GM20000 (cell line): ENCODE data around the gene FUS.
"Not testable (repeated sequence)": the region's sequence is repeated elsewhere in the genome, so short reads cannot be mapped to it uniquely, and the experiment has no call there.

ENCODE experiments used
- DNase-seq: peaks from one replicate; pipeline ENCODE4 v3.0.0; 2012; ENCODE audit warnings: low spot score
- TF ChIP-seq, protein P1 (sequence below): IDR thresholded peaks from 2 replicates; pipeline ENCODE4 v1.5.1; 2012; ENCODE audit warnings: mild to moderate bottlenecking, control low read depth; ENCODE audit errors: extremely low read depth, missing control alignments

Gene FUS

DNA sequence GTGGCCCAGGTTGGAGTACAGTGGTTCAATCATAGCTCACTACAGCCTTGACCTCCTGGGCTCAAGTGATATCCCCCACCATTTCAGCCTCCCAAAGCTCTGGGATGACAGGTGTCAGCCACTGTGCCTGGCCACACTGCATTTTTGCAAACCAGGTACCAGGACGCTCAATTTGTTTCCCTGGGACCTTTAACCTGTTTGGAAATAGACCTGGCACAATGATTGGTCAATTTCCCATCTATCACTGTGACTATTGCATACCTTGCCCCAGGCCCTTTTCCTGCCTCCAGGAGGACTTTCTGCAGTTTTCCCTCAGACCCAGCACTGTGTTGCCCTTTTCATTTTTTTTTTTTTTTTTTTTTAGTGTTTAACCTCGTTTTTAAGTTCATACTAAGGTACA is 11.1 kb upstream of the FUS start:
- no peak for DNase-seq
- TF ChIP-seq, protein P1, sequence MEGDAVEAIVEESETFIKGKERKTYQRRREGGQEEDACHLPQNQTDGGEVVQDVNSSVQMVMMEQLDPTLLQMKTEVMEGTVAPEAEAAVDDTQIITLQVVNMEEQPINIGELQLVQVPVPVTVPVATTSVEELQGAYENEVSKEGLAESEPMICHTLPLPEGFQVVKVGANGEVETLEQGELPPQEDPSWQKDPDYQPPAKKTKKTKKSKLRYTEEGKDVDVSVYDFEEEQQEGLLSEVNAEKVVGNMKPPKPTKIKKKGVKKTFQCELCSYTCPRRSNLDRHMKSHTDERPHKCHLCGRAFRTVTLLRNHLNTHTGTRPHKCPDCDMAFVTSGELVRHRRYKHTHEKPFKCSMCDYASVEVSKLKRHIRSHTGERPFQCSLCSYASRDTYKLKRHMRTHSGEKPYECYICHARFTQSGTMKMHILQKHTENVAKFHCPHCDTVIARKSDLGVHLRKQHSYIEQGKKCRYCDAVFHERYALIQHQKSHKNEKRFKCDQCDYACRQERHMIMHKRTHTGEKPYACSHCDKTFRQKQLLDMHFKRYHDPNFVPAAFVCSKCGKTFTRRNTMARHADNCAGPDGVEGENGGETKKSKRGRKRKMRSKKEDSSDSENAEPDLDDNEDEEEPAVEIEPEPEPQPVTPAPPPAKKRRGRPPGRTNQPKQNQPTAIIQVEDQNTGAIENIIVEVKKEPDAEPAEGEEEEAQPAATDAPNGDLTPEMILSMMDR: no peak

DNA sequence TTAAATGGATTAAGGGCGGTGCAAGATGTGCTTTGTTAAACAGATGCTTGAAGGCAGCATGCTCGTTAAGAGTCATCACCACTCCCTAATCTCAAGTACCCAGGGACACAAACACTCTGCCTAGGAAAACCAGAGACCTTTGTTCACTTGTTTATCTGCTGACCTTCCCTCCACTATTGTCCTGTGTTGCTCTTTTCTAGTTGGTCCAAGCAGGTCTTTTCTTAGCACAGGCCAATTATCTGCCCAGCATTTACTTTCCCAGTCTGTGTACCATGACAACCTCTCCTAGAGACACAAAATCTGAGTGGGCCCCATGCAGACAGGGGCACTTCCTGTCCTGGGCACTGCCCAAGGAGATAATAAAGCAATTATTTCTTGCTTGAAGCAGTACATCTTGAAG is 9.9 kb upstream of the FUS start:
- not testable (repeated sequence) for DNase-seq

DNA sequence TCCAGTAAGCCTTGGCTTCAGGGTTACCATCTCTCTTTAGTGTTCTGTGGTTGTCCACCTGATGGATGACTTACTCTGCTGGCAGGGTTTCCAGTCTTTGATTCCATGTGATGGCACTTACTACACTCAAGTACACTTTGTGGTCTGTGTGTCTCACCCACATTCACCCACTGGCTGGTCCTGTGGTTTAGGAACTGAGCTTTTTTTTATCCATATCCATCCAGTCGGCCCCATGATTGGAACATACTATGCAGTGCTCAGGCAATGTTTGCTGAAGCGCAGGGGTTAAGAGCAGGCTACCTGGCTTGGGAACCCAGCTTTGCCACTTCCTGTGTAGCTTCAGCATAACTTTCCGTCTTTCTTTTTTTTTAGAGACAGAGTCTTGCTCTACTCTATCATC is 2.8 kb upstream of the FUS start:
- TF ChIP-seq, protein P1: no peak
- DNase-seq: no peak

DNA sequence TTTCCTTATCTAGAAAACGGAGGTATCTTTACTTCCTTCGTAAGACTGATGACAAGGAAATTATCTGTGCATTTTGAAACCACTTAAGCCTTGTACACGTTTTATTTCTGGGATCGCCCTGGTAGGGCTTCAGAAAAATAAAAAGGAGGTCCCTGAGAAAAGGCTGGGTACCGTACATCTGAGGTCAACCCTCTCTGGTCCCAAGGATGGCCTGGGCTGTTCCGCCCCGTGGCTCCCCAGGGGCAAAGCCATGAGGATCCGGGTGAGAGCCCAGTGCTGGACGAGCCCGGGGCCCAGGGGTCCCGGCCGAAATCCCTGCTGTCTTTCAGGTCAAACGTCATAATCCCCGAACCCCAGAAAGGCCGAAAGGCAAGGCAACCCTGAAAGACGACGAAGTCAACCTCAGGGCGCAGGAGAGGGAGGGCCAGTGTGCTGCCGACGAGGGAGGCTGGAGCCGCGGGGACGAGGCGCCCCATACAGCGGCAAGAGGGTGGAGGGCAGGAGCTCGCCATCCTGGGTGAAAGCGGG is 656 bp upstream of the FUS start:
- TF ChIP-seq, protein P1: no peak
- DNase-seq: no peak

DNA sequence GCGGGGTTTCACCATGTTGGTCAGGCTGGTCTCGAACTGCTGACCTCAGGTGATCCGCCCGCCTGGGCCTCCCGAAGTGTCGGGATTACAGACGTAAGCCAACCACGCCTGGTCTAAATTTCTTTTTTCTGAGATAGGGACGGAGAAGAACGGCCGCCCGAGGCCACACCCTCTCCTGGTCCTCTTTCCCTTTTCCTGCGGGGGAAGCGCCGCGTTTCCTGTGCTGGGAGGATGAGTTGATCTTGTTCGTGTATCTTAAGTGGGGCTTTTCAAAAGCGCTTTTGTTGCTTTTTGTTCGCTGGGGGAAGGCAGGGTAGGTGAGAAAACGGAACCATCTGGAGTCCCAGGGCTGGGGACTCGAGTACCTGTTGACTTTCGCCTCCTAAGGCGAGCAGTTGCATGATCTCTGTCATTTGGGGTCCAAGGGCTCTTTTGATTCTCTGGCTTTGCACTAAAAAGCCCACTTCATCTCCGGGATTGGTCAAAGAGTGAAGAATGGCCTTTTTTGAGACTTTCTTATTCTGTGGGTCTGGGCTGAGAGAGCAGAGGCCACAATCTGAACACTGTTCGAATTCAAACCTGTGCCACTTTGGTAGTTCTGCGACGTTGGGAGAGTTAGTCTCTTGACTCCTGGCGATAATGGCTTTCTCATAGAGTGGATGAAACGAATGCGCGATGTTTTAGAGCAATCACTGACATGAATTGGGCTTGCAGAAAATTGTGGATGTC is 1.3 kb downstream of the FUS start:
- DNase-seq: no peak

DNA sequence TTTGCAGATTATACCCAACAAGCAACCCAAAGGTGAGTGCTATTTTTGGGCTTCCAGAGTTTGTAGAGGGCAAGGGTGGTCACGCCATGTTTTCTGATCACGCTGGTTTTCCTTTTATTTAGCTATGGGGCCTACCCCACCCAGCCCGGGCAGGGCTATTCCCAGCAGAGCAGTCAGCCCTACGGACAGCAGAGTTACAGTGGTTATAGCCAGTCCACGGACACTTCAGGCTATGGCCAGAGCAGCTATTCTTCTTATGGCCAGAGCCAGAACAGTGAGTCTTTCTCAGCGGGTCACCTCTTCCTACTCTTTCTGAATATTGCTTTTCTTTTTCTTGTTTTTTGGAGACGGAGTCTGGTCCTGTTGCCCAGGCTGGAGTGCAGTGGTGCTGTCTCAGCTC is 2.5 kb downstream of the FUS start:
- DNase-seq: no peak
- TF ChIP-seq, protein P1: no peak

More for the DNA sequence above, 1.3 kb downstream of the FUS start:
- TF ChIP-seq, protein P1: no peak

DNA sequence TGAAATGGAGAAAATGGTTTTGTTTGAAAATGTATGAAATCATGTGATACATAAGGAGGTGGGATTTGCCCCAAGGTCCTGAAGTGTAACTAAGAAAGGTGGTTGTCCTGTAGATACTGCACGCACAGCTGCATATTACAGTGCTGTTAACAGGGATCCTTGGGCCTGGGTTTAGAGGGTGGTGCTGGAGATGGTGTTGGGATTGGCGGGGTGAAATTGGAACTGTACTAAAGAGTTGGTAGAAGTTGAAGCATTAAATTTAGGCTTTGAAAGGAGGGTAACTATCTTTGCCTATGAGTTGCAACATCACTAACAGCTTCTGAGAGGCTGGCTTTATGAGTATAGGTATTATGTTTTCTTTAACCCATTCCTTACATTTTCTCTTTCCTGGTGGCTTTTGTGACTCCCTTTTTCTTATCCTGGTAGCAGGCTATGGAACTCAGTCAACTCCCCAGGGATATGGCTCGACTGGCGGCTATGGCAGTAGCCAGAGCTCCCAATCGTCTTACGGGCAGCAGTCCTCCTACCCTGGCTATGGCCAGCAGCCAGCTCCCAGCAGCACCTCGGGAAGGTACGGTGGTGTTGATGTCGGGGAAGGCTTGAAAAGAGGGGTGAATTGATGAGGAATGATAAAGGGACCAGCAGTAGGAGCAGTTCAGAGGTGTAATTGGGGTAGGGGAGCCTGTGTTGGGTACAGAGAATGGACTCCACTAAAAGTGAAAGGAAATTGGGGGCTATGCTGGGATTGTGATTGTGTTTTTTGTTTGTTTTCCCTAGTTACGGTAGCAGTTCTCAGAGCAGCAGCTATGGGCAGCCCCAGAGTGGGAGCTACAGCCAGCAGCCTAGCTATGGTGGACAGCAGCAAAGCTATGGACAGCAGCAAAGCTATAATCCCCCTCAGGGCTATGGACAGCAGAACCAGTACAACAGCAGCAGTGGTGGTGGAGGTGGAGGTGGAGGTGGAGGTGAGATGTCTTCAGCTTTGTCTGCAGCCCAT is 3.8 kb downstream of the FUS start:
- TF ChIP-seq, protein P1: no peak
- no peak for DNase-seq
